ENCODE measurements around the gene SELPLG.
"Not testable (repeated sequence)": the region's sequence is repeated elsewhere in the genome, so short reads cannot be mapped to it uniquely, and the experiment has no call there.

DNA sequence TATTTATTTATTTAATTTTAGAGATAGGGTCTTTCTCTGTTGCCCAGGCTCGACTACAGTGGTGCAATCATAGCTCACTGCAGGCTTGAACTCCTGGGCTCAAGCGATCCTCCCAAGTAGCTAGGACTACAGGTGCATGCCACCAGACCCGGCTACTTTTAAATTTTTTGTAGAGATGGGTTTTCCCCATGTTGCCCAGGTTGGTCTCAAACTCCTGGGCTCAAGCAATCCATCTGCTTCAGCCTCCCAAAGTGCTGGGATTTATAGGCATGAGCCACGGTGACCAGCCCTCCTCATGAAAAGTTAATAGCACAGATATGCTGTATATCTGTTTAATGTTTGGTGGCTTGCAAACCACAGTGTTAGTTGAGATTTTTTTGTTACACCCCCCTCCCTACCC lies 2.4 kb downstream of the SELPLG start:
- TF ChIP-seq, protein P1, sequence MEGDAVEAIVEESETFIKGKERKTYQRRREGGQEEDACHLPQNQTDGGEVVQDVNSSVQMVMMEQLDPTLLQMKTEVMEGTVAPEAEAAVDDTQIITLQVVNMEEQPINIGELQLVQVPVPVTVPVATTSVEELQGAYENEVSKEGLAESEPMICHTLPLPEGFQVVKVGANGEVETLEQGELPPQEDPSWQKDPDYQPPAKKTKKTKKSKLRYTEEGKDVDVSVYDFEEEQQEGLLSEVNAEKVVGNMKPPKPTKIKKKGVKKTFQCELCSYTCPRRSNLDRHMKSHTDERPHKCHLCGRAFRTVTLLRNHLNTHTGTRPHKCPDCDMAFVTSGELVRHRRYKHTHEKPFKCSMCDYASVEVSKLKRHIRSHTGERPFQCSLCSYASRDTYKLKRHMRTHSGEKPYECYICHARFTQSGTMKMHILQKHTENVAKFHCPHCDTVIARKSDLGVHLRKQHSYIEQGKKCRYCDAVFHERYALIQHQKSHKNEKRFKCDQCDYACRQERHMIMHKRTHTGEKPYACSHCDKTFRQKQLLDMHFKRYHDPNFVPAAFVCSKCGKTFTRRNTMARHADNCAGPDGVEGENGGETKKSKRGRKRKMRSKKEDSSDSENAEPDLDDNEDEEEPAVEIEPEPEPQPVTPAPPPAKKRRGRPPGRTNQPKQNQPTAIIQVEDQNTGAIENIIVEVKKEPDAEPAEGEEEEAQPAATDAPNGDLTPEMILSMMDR (IDR thresholded peaks at IDR 0.05), result not testable (repeated sequence)
- TF ChIP-seq POLR2A (IDR thresholded peaks at IDR 0.05), result not testable (repeated sequence)

All from Peyer's patch (tissue), 4 donors.